Caki2 (cell line): ENCODE results near the gene FAU. TPM values are rescaled to one million over a fixed set of nuclear protein-coding genes. Genes with fewer than 3 reads are reported as not detected.

Experiments
- DNase-seq: peaks from one replicate; pipeline ENCODE4 v3.0.0-alpha.2; 2015; ENCODE audit warnings: low read depth
- in situ Hi-C: cut with HindIII; loops from 2 replicates; pipeline ENCODE4 v1.10.0; 2016; ENCODE audit warnings: low sequenced_read_pairs, low pct_unique_long_range_greater_than_20kb, mixed read lengths
- total RNA-seq: library from RNA; depleted of rRNA; stranded (reverse); fragments of >200 nt; shearing (Covaris generic); gene quantifications from 2 replicates; pipeline ENCODE4 v1.2.3, GENCODE V29; 2014; ENCODE audit warnings: low replicate concordance

The FAU gene
- total RNA-seq, 1 experiment from 2014 or later: 139 TPM

GRCh38 chr11:65147352-65148075, 25.6 kb upstream of the FAU start:
- in situ Hi-C loops: no loop called here
- DNase-seq: no peak

GRCh38 chr11:65141896-65142494, 20.1 kb upstream of the FAU start:
- no peak for DNase-seq
- in situ Hi-C loops: no loop called here

GRCh38 chr11:65136515-65137096, 14.7 kb upstream of the FAU start:
- in situ Hi-C loops: no loop called here

GRCh38 chr11:65135633-65136145, 13.8 kb upstream of the FAU start:
- in situ Hi-C loops: no loop called here
- DNase-seq: no peak

More at GRCh38 chr11:65136515-65137096, 14.7 kb upstream of the FAU start:
- DNase-seq: no peak

GRCh38 chr11:65134952-65135632, 13.2 kb upstream of the FAU start:
- peak; percentile 96 for DNase-seq
- in situ Hi-C loops: no loop called here

- DNase-seq: peak; percentile 84
- in situ Hi-C loops: no loop called here
Measured at GRCh38 chr11:65134240-65134951, 12.5 kb upstream of the FAU start, which contains the start of gene SYVN1. SYVN1 (minus strand) TSS chr11:65134519; CDS start chr11:65133601, 918 bp downstream.

- no peak for DNase-seq
- in situ Hi-C loops: no loop called here
Measured at GRCh38 chr11:65133724-65134123, 11.8 kb upstream of the FAU start.

GRCh38 chr11:65132988-65133700, 11.2 kb upstream of the FAU start:
- no peak for DNase-seq
- in situ Hi-C loops: no loop called here

- DNase-seq: no peak
- in situ Hi-C loops: no loop called here
Measured at GRCh38 chr11:65132238-65132987, 10.5 kb upstream of the FAU start.

GRCh38 chr11:65131895-65132237, 9.9 kb upstream of the FAU start:
- in situ Hi-C loops: no loop called here
- DNase-seq: no peak

- in situ Hi-C loops: no loop called here
- no peak for DNase-seq
Measured at GRCh38 chr11:65131417-65131776, 9.5 kb upstream of the FAU start.

- in situ Hi-C loops: no loop called here
- no peak for DNase-seq
Measured at GRCh38 chr11:65130631-65131416, 8.9 kb upstream of the FAU start.

DNA sequence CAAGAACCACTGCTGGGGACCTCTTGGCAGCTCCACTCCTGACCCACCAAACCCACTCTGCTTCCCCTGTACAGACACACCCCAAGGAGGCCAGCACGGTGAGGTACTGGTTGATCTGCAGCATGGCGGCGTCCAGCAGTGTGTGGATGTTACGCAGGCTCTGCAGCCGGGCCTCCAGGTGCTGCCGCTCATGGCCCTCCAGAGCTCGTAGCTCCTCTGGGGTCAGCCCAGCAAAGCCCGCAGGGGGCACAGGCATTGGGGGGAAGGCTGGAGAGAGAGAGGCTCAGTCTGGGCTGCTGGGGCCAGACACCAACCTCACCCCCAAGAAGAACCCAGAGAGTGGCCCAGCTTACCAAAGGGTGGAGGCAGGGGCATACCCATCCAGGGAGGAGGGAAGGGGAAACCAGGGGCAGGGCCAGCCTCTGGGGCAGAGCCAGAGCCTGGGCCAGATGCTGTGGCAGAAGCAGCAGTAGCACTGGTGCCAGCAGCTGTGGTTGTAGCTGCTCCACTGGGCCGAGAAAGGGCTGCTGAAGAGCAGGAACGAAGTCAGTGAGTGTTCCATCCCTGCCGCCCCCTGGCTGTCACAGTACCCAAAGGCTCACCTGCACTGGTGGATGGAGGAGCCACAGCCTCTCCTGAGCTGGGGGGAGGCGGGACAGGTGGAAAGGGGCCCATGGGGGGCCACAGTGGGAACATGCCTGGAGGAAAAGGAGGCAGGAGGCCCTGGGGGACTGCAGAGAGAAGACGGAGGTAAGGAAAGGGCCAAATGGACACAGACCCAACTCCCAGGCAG, 7.9 kb upstream of the FAU start:
- no peak for DNase-seq
- in situ Hi-C loops: no loop called here

DNA sequence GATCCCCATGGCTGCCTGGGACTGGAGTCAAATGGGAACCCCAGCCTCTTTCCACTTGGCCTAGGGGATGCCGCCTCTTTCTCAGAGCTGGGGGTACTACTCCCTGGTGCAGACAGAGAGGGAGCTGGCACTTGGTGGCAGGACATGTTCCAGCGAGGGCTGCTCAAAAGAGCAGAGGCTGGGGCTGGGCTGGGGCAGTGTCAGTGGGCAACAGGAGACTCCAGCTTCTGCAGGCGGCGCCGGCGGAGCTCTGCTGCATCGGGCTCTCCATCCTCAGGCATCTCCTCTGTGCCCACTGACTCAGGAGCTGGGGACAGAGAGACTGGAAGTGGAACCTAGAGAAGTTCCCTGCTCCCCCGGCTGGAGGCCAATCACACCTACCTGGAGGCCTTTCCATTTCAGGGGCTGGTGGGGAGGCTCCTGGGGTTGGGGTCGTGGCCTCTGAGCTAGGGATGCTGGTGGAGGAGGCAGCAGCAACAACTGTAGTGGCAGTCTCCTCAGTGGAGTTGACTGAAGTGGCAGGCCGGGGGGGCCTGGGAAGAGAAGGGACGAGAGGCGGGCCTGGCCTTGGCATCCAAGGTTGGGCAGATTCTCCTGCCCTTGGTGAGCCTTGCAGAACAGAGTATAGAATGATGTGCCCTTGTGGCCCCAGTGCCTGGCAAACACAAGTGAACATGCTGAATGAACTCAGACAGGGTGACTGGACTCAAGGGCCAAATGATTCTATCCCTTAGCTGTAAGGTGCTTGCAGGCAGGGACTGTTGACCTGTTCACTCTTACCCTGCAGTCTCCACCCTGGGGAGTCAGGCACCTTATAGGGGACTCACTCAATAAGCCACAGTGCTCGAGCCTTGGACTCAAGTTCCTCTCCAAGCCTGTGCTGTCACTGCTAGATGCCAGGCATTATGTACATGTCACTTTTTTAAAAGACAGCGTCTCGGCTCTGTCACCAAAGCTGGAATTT, 6.5 kb upstream of the FAU start:
- in situ Hi-C loops: no loop called here
- no peak for DNase-seq
